AG04450 (cell line): ENCODE data around the gene TEKT4. TPM values are rescaled to one million over a fixed set of nuclear protein-coding genes. Genes with fewer than 3 reads are reported as not detected.

Experiments used
- CTCF ChIA-PET: fragments of 300-600, 350-600 bp; formaldehyde crosslinking; extraction: SDS; loops from one replicate; lab custom pipeline; 2022; ENCODE audit warnings: antibody characterized with exemption, inconsistent platforms; lab: Charles Lee
- POLR2A ChIA-PET: fragments of 350-600 bp; formaldehyde crosslinking; extraction: SDS; loops from one replicate; lab custom pipeline; 2021; ENCODE audit warnings: antibody characterized with exemption, inconsistent platforms; lab: Yijun Ruan, JAX
- DNase-seq: peaks from one replicate; pipeline ENCODE4 v3.0.0-alpha.2; 2011; ENCODE audit warnings: low read depth, low spot score
- H3K27ac ChIP-seq: one replicate; pipeline ENCODE4 v1.5.1; 2012; ENCODE audit warnings: low read depth, low read length, control low read depth
- H3K27me3 ChIP-seq: one replicate; pipeline ENCODE4 v1.6.0; 2012; ENCODE audit warnings: low read length; ENCODE audit not compliant: control insufficient read depth, insufficient read depth
- H3K4me3 ChIP-seq: 2 replicates; pipeline ENCODE4 v1.5.1; 2011; ENCODE audit warnings: mild to moderate bottlenecking, low read depth, low read length, control low read depth
- H3K9me3 ChIP-seq: 2 replicates; pipeline ENCODE4 v1.5.1; 2012; ENCODE audit warnings: low read length; ENCODE audit not compliant: control insufficient read depth, insufficient read depth
- CTCF ChIP-seq: IDR thresholded peaks from 2 replicates; pipeline ENCODE4 v1.5.1; 2011; ENCODE audit warnings: low read depth, low read length, control low read depth, inconsistent platforms
- polyA plus RNA-seq: library from polyadenylated mRNA; depleted of rRNA; stranded (reverse); fragments of >200 nt; gene quantifications from 2 replicates; pipeline ENCODE4 v1.2.3, GENCODE V29; 2011

TEKT4 gene
- polyA plus RNA-seq, 1 experiment: not detected

GRCh38 chr2:94869131-94869530, 2.1 kb upstream of the TEKT4 start:
- TF ChIP-seq CTCF: no peak
- H3K9me3 ChIP-seq: peaks cover 8% of the 10 kb centered on the region; the same call in 1 of the 2 replicates
- CTCF ChIA-PET: no interaction called here
- DNase-seq: no peak
- H3K27ac ChIP-seq: no peak overlapping the region
- no peaks in the 10 kb centered on the region for H3K27me3 ChIP-seq
- H3K4me3 ChIP-seq: no peak overlapping the region
- POLR2A ChIA-PET: no interaction called here

- no peak for TF ChIP-seq CTCF
- Histone ChIP-seq H3K9me3 (peaks cover 15% of the 10 kb centered on the region; the same call in 1 of the 2 replicates), H3K4me3 (no peak overlapping the region), H3K27me3 (no peaks in the 10 kb centered on the region), H3K27ac (no peak overlapping the region)
- DNase-seq: no peak
- ChIA-PET POLR2A (no interaction called here), CTCF (no interaction called here)
Observed at GRCh38 chr2:94869552-94870439, 1.4 kb upstream of the TEKT4 start.

GRCh38 chr2:94870440-94871225, 597 bp upstream of the TEKT4 start:
- H3K27ac ChIP-seq: no peak overlapping the region
- peaks cover 23% of the 10 kb centered on the region for H3K9me3 ChIP-seq
- POLR2A ChIA-PET: no interaction called here
- CTCF ChIA-PET: no interaction called here
- H3K27me3 ChIP-seq: no peaks in the 10 kb centered on the region
- DNase-seq: no peak
- no peak overlapping the region for H3K4me3 ChIP-seq
- TF ChIP-seq CTCF: 0 out of 2 replicates have a peak, but pooled peaks have one; percentile 15

- no peak for TF ChIP-seq CTCF
- H3K27me3 ChIP-seq: no peaks in the 10 kb centered on the region
- POLR2A ChIA-PET: no interaction called here
- CTCF ChIA-PET: no interaction called here
- no peak overlapping the region for H3K4me3 ChIP-seq
- no peak for DNase-seq
- no peak overlapping the region for H3K27ac ChIP-seq
- peaks cover 23% of the 10 kb centered on the region for H3K9me3 ChIP-seq
Observed at GRCh38 chr2:94872088-94872618, 923 bp downstream of the TEKT4 start.
